ENCODE results near the gene KIF25. TPM values are rescaled to one million over a fixed set of nuclear protein-coding genes. Genes with fewer than 3 reads are reported as not detected.

Gene KIF25
- total RNA-seq, 2 donors from 2014 or later: 0.21 TPM; not detected in 1

- no peak overlapping the region for H3K9ac ChIP-seq (ENCODE audit: low read depth in 2 of 2, low read length in 2 of 2)
- no peaks in the 10 kb centered on the region for H3K9me3 ChIP-seq
- no peak for DNase-seq
- no peaks in the 10 kb centered on the region for H3K27me3 ChIP-seq
- TF ChIP-seq CTCF (IDR thresholded peaks at IDR 0.05): no peak
- intact Hi-C loops (cut with DNase I): no loop called here
- H3K4me3 ChIP-seq: no peak overlapping the region
- no peak overlapping the region for H3K27ac ChIP-seq
- no peaks in the 10 kb centered on the region for H3K36me3 ChIP-seq
- no peaks in the 10 kb centered on the region for H3K4me1 ChIP-seq
Observed at GRCh38 chr6:168004023-168004422, 6.6 kb downstream of the KIF25 start.

- intact Hi-C loops (cut with DNase I): no loop called here
- H3K27ac ChIP-seq: no peak overlapping the region
Observed at GRCh38 chr6:168004945-168005344, 7.5 kb downstream of the KIF25 start.

DNA sequence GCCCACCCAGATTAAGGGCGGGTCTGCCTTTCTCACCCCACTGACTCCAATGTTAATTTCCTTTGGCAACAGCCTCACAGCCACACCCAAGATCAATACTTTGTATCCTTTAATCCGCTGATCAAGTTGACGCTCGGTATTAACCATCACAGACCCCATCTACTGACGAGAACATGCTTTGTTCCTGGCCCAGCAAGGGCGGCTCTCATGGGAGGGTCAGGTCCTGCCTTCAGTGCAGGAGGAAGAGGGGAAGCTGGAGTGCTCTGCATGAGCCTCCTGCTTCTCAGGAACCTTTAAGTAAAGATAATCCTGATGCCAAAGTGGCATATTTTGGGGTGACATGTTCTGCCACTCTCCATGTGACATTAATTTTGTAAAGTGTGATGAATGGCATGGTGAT is 8.3 kb downstream of the KIF25 start:
- H3K36me3 ChIP-seq: no peaks in the 10 kb centered on the region
- no peak overlapping the region for H3K9ac ChIP-seq (ENCODE audit: low read depth in 2 of 2, low read length in 2 of 2)
- H3K9me3 ChIP-seq: no peaks in the 10 kb centered on the region
- no peaks in the 10 kb centered on the region for H3K27me3 ChIP-seq
- H3K4me3 ChIP-seq: no peak overlapping the region
- TF ChIP-seq CTCF (IDR thresholded peaks at IDR 0.05): no peak
- no peak overlapping the region for H3K27ac ChIP-seq
- no peaks in the 10 kb centered on the region for H3K4me1 ChIP-seq
- no peak for DNase-seq
- intact Hi-C loops (cut with DNase I): no loop called here

More at GRCh38 chr6:168004945-168005344, 7.5 kb downstream of the KIF25 start:
- Histone ChIP-seq H3K27me3 (no peaks in the 10 kb centered on the region), H3K4me3 (no peak overlapping the region), H3K9me3 (no peaks in the 10 kb centered on the region), H3K4me1 (no peaks in the 10 kb centered on the region), H3K9ac (ENCODE audit: low read depth in 2 of 2, low read length in 2 of 2) (no peak overlapping the region), H3K36me3 (no peaks in the 10 kb centered on the region)
- no peak for TF ChIP-seq CTCF (IDR thresholded peaks at IDR 0.05)
- DNase-seq: no peak

DNA sequence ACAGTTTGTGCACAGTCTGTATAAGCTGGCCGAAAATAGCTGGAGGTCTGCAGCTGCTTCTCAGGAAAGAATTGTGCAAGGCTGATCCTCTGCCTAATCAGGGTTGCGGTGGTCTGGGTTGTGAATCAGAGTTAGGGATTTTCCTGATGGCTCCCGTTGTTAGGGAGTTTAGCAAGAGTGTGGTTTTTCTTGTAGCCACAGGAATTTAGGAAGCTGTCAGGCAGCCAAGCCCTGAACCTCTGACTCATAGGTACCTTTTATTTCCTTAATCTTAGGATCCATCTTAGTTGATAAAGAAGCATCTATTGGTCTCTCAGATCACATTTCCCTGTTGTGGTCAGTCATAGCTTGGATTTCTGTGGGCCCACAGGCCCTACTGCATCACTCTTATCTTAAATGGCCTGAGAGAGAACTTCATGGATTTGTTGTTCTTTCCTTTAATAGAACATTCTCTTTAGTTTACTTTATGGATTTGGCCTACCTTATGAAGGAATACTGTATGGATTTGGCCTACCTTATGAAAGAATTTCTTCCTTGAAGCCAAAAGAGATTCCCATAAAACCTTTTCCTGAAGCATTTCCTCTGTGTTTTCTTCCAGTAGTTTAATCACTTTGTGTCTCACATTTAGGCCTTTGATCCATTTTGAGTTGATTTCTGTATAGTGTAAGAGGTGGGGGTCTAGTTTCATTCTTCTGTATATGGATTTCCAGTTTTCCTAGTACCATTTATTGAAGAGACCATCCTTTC is 10.3 kb downstream of the KIF25 start:
- TF ChIP-seq CTCF (IDR thresholded peaks at IDR 0.05): no peak
- Histone ChIP-seq H3K4me1 (no peaks in the 10 kb centered on the region), H3K27me3 (no peaks in the 10 kb centered on the region), H3K36me3 (no peaks in the 10 kb centered on the region), H3K9me3 (no peaks in the 10 kb centered on the region), H3K9ac (ENCODE audit: low read depth in 2 of 2, low read length in 2 of 2) (no peak overlapping the region), H3K27ac (no peak overlapping the region), H3K4me3 (no peak overlapping the region)
- DNase-seq: no peak
- intact Hi-C loops (cut with DNase I): no loop called here

- Histone ChIP-seq H3K4me3 (no peak overlapping the region), H3K36me3 (no peaks in the 10 kb centered on the region), H3K4me1 (no peaks in the 10 kb centered on the region), H3K9me3 (no peaks in the 10 kb centered on the region), H3K27ac (no peak overlapping the region), H3K27me3 (no peaks in the 10 kb centered on the region), H3K9ac (ENCODE audit: low read depth in 2 of 2, low read length in 2 of 2) (no peak overlapping the region)
- no peak for DNase-seq
- intact Hi-C loops (cut with DNase I): no loop called here
- TF ChIP-seq CTCF (IDR thresholded peaks at IDR 0.05): no peak
Observed at GRCh38 chr6:168009331-168009730, 11.9 kb downstream of the KIF25 start.

Measured in colonic mucosa (tissue), 4 donors.